ENCODE data around the gene BTRC. TPM values are rescaled to one million over a fixed set of nuclear protein-coding genes. Genes with fewer than 3 reads are reported as not detected.

BTRC gene
- total RNA-seq, 2 experiments from 2014 or later, result 14.4 to 15.5 TPM

DNA sequence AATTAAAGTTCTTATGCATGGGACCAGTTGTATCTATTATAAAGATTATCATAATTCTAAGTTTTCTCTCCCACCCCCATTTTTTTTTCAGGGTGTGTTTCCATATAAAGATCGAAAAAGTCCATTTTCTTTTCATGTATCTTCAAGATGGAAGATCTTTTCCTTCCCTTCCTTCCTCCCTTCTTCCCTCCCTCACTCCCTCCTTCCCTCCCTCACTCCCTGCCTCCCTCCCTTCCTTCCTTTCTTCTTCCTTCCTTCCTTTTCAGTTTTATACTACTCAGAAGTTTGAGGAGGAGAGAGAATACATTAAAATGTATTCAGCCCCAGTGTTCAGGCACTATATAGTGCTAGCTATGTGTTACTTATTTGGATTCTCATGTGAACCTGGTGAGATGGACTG, 136.1 kb downstream of the BTRC start:
- Mint-ChIP-seq H3K4me1 (peaks cover 4% of the 10 kb centered on the region), H3K27me3 (peaks cover 2% of the 10 kb centered on the region), H3K27ac (no peak overlapping the region), H3K9me3 (no peaks in the 10 kb centered on the region), H3K4me3 (no peak overlapping the region), H3K36me3 (ENCODE audit: low read depth) (no peaks in the 10 kb centered on the region)
- POLR2A ChIA-PET, result no interaction called here
- no peak for DNase-seq
- CTCF ChIA-PET, result interaction anchor here (0.7 to 1.3 kb wide), 3 partner anchors 10 to 509 kb away, joined by 3 to 7 read pairs (median 6); no protein-coding TSS in a partner anchor

DNA sequence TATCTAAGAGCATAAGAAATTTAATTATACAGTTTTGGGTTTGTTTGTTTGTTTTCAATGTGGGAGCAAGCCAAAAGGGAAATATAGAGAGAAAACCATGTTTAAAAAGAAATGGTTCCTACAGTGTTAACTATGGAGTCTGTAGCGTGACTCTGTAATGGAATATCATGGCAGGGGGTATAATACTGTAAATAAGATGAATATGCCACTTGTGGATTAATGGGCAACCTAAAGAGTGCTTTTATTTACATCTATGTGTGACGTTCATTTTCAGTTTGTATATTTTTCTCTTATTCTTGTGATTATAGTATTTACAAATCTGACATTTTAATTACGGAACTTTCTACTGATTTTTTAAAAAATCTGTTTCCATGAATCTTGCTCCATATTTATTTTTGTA, 138.2 kb downstream of the BTRC start:
- no peak overlapping the region for H3K4me3 Mint-ChIP-seq

DNA sequence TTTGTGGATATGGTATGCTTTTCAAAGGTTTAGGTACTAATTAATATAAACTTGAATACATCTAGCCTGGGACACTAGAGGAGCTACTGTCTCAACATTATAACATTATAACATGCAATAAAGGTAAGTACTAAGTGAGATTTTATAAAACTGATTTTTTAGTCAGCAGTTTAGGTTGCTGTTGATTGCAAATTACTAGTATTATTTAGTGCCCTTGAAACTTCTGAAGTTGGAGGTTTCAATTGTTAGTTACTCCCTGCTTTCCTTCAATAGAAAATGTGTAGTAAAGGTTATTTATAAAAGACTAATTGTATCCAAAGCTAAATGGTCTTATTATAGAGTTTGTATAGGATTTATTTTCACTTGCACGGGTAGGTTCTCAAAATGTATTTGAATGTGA, 138.8 kb downstream of the BTRC start:
- Mint-ChIP-seq H3K9me3 (no peaks in the 10 kb centered on the region), H3K27me3 (peaks cover 2% of the 10 kb centered on the region), H3K27ac (no peak overlapping the region), H3K36me3 (ENCODE audit: low read depth) (no peaks in the 10 kb centered on the region), H3K4me3 (no peak overlapping the region), H3K4me1 (peaks cover 4% of the 10 kb centered on the region)
- no peak for DNase-seq
- CTCF ChIA-PET, result interaction anchor here (1.2 kb wide), 1 partner anchor 279 kb away, joined by 3 read pairs; no protein-coding TSS in a partner anchor
- POLR2A ChIA-PET, result no interaction called here

More for the DNA sequence above, 138.2 kb downstream of the BTRC start:
- no peak for DNase-seq
- H3K27me3 Mint-ChIP-seq, result peaks cover 2% of the 10 kb centered on the region
- peaks cover 4% of the 10 kb centered on the region for H3K4me1 Mint-ChIP-seq
- POLR2A ChIA-PET, result no interaction called here
- no peaks in the 10 kb centered on the region for H3K9me3 Mint-ChIP-seq
- no peaks in the 10 kb centered on the region for H3K36me3 Mint-ChIP-seq (ENCODE audit: low read depth)
- CTCF ChIA-PET, result interaction anchor here (1.2 kb wide), 1 partner anchor 278 kb away, joined by 3 read pairs; no protein-coding TSS in a partner anchor
- no peak overlapping the region for H3K27ac Mint-ChIP-seq

DNA sequence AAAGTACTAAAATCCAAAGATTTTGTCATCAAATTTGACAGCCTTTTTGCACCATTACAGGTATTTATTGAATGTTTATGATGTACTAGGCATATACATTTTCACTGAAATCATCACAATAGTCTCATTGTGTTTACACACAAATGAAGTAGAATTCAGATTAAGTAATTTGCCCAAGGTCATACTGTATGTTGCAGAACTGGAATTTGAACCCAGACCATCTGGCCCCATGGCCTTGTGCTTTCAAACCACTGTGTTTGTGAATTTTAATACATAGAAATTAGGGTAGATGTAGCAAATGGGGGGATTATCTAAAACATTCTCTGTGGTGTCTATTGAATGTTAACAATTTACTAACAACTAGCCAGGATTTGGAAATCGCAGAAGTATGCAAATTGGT, 139.3 kb downstream of the BTRC start:
- peaks cover under 1% of the 10 kb centered on the region for H3K27me3 Mint-ChIP-seq
- no peak for DNase-seq
- no peak overlapping the region for H3K27ac Mint-ChIP-seq
- H3K4me3 Mint-ChIP-seq, result no peak overlapping the region
- H3K9me3 Mint-ChIP-seq, result no peaks in the 10 kb centered on the region
- H3K4me1 Mint-ChIP-seq, result peaks cover 4% of the 10 kb centered on the region
- POLR2A ChIA-PET, result no interaction called here
- no peaks in the 10 kb centered on the region for H3K36me3 Mint-ChIP-seq (ENCODE audit: low read depth)
- CTCF ChIA-PET, result interaction anchor here (1.2 kb wide), 1 partner anchor 279 kb away, joined by 3 read pairs; no protein-coding TSS in a partner anchor

DNA sequence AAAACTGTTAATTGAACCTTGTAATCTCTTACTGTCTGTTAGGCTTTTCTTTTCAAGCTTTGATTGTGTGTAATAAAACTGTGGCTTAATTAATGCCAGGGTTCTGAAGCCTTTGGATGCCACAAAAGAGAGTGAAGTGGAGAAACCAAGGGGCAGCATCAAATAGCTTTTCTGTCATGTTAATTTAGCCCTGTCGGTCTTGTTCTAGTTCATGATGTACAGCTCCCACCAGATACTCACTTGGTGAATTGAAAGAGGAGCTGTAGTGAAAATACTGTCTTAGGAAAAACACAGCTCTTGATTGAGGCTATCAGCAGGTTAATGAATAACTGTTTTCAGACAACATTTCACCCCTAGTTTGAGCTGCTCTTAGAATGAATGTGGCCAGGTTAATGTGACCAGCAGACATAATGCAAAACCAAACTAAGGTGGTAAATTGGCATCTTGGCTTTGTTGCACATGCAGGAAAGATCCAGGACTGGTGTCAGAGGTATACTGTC, 139.9 kb downstream of the BTRC start:
- no peaks in the 10 kb centered on the region for H3K9me3 Mint-ChIP-seq
- no peak overlapping the region for H3K27ac Mint-ChIP-seq
- POLR2A ChIA-PET, result no interaction called here
- DNase-seq, result no peak
- H3K4me3 Mint-ChIP-seq, result no peak overlapping the region
- no peaks in the 10 kb centered on the region for H3K27me3 Mint-ChIP-seq
- H3K36me3 Mint-ChIP-seq (ENCODE audit: low read depth), result no peaks in the 10 kb centered on the region
- CTCF ChIA-PET, result interaction anchor here (0.8 kb wide), 1 partner anchor 27 kb away, joined by 4 read pairs; no protein-coding TSS in a partner anchor
- peaks cover 4% of the 10 kb centered on the region for H3K4me1 Mint-ChIP-seq

DNA sequence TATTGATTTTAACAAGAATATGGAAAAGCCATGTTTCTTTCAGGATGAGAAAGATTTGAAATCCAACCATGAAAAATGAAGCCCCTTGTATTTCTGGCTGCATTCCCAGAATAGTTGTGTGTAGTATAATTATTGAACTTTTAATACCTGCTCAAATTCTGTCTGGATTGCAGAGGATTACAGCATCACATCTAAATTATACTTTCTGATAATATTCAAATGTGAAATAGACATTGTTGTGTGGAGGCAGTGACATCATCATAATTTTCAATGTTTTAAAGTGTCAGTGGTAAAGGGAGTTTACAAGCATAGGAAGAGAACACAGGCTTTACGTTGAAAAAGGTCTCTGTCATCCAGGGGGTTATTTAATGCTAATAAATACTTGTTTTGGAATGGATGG, 140.7 kb downstream of the BTRC start:
- POLR2A ChIA-PET, result no interaction called here
- CTCF ChIA-PET, result interaction anchor here (0.8 kb wide), 1 partner anchor 28 kb away, joined by 4 read pairs; no protein-coding TSS in a partner anchor

DNA sequence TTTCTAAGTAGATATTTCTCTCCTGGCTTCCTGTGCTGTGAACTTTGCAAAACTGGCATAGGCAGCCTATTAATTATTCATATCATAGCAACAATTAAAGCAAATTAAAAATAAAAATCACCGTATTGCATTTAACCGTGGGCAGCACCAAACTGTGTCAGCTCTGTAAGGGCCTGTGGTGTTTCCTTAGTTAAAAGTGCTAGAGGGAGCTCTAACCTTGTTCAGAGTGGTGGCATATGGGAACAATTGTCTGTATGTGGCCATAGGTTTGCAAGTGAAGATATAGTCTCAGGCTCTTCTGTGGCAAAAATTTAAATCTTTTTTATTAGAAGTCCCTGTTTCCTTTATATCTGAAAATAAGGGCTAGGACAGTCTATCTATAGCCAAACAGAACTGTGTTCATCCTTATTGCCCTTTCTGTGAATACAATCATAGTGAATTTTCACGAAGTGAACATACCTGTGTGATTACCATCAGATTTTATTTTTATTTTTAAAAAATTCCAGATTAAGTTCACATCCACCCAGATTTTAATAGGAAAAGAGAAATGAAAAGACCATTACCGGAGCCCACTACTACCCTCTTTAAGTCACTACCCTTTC, 141.5 kb downstream of the BTRC start:
- no peaks in the 10 kb centered on the region for H3K9me3 Mint-ChIP-seq
- peaks cover 4% of the 10 kb centered on the region for H3K4me1 Mint-ChIP-seq
- DNase-seq, result no peak
- H3K27ac Mint-ChIP-seq, result no peak overlapping the region
- H3K27me3 Mint-ChIP-seq, result no peaks in the 10 kb centered on the region
- ChIA-PET POLR2A (no interaction called here), CTCF (no interaction called here)
- H3K36me3 Mint-ChIP-seq (ENCODE audit: low read depth), result no peaks in the 10 kb centered on the region
- no peak overlapping the region for H3K4me3 Mint-ChIP-seq

More for the DNA sequence above, 140.7 kb downstream of the BTRC start:
- H3K27ac Mint-ChIP-seq, result no peak overlapping the region
- H3K4me1 Mint-ChIP-seq, result peaks cover 4% of the 10 kb centered on the region
- H3K4me3 Mint-ChIP-seq, result no peak overlapping the region
- no peaks in the 10 kb centered on the region for H3K9me3 Mint-ChIP-seq
- no peaks in the 10 kb centered on the region for H3K27me3 Mint-ChIP-seq
- H3K36me3 Mint-ChIP-seq (ENCODE audit: low read depth), result no peaks in the 10 kb centered on the region
- DNase-seq, result no peak

DNA sequence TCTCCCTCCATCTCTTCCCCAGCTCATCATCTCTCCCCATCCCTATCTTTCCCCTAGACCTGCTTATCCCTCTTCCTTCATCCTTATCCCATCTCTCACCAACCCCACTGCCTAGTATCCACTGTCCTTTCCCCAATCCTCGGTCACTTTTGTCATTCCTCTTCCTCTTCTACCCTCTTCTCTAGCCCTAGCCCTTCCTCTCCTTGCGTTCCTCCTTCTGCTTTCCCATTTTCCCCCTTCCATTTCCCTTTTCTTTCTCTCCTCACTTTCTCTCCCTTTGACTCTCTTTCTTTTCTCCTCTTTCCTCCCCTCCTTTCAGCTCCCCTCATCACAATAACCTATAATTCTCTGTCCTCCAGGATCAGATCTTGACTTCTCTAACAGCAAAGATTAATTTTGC, 150.5 kb downstream of the BTRC start:
- no peaks in the 10 kb centered on the region for H3K36me3 Mint-ChIP-seq (ENCODE audit: low read depth)
- no peak overlapping the region for H3K27ac Mint-ChIP-seq
- peaks cover 4% of the 10 kb centered on the region for H3K27me3 Mint-ChIP-seq
- ChIA-PET POLR2A (no interaction called here), CTCF (interaction anchor here (0.6 to 1.3 kb wide), 2 partner anchors 38 to 137 kb away, joined by 3 read pairs; no protein-coding TSS in a partner anchor)
- no peak overlapping the region for H3K4me3 Mint-ChIP-seq
- H3K9me3 Mint-ChIP-seq, result no peaks in the 10 kb centered on the region
- no peaks in the 10 kb centered on the region for H3K4me1 Mint-ChIP-seq
- no peak for DNase-seq

DNA sequence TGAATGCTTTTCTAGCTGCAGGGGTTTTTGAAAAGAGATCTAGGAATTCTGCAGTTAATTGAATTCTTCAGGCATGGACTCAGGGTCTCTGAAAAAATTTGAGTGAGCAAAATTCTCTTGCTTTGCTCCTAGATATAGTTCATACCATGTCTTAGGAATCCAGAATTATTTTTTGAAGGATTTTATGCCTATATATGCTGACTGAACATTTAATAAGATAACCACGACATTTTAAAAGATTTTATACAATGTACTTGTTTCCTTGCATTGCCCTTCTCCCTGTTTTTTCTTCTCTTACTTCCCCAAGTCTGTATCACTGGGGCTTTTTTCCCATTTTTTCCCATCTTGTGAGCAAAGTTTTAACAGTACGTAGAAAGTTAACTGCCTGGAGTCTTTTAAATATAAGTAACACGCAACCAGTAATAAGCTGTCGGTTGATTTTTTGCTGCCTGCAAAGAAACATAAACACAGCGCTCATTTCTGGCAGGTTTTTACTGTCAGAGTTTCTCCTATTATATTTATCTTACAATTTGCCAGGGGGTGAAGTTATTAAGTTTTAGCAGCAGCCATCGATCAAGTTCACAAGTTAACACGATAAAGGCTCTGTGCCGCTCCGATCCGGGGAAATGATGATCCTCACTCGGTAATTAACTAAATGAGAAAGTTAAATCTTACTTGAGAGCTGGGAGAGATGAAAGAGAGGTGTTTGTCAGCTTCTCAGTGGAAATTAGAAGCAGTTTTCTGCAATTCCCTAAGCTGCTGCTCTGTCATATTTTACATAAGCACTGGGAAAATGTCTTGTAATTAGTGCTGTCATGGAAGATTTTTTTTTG, 153.1 kb downstream of the BTRC start:
- H3K27me3 Mint-ChIP-seq, result peaks cover 4% of the 10 kb centered on the region
- ChIA-PET POLR2A (no interaction called here), CTCF (interaction anchor here (0.5 to 2.1 kb wide), 4 partner anchors 40 to 1396 kb away, joined by 3 to 7 read pairs (median 4); no protein-coding TSS in a partner anchor)
- DNase-seq, result no peak
- no peak overlapping the region for H3K27ac Mint-ChIP-seq
- no peaks in the 10 kb centered on the region for H3K9me3 Mint-ChIP-seq
- no peaks in the 10 kb centered on the region for H3K36me3 Mint-ChIP-seq (ENCODE audit: low read depth)
- H3K4me1 Mint-ChIP-seq, result no peaks in the 10 kb centered on the region
- H3K4me3 Mint-ChIP-seq, result no peak overlapping the region

DNA sequence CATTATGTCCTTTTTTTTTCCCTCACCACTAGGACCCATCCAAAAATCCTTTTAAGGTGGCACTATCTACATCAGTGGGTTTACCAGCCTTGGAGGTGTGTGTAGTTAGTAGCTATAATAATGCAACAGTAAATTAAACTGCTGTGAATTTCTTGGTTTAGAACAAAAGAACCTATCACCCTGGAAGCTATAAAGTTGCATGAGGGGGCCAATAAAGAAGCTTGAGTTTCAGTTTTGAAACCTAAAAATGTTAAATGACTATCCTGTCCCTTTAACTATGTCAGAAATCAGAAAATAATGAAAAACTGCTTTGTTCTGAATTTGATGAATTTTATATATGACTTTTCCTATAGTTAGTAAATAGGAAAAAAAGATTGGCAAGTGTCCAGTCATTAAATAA, 153.9 kb downstream of the BTRC start:
- CTCF ChIA-PET, result interaction anchor here (1.2 to 2.1 kb wide), 2 partner anchors 41 to 47 kb away, joined by 4 to 7 read pairs; no protein-coding TSS in a partner anchor
- POLR2A ChIA-PET, result no interaction called here
- no peaks in the 10 kb centered on the region for H3K4me1 Mint-ChIP-seq
- peaks cover 4% of the 10 kb centered on the region for H3K27me3 Mint-ChIP-seq
- H3K9me3 Mint-ChIP-seq, result no peaks in the 10 kb centered on the region
- no peak for DNase-seq
- no peak overlapping the region for H3K4me3 Mint-ChIP-seq
- no peaks in the 10 kb centered on the region for H3K36me3 Mint-ChIP-seq (ENCODE audit: low read depth)
- no peak overlapping the region for H3K27ac Mint-ChIP-seq

DNA sequence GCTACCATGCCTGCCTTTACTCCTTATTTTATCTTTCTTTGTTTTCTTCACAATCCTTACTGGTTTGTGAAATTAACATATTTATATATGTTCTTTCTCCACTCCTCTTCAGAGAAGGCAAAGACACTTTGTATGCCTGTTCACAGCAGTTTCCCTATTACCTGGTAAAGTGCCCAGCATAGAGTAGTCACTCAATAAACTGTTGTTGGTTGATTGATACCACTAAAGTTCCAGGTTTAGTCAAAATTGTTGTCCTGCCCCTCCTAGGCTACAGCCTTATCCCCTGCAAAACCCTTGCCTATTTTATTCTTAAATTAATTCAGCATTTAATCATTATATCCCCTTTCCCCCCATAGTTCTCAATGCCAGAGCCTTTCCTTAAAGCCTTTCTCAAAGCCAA, 158.0 kb downstream of the BTRC start:
- CTCF ChIA-PET, result no interaction called here
- no peaks in the 10 kb centered on the region for H3K27me3 Mint-ChIP-seq
- H3K9me3 Mint-ChIP-seq, result no peaks in the 10 kb centered on the region
- no peaks in the 10 kb centered on the region for H3K4me1 Mint-ChIP-seq
- no peak for DNase-seq
- POLR2A ChIA-PET, result no interaction called here
- H3K36me3 Mint-ChIP-seq (ENCODE audit: low read depth), result no peaks in the 10 kb centered on the region
- no peak overlapping the region for H3K4me3 Mint-ChIP-seq
- no peak overlapping the region for H3K27ac Mint-ChIP-seq

DNA sequence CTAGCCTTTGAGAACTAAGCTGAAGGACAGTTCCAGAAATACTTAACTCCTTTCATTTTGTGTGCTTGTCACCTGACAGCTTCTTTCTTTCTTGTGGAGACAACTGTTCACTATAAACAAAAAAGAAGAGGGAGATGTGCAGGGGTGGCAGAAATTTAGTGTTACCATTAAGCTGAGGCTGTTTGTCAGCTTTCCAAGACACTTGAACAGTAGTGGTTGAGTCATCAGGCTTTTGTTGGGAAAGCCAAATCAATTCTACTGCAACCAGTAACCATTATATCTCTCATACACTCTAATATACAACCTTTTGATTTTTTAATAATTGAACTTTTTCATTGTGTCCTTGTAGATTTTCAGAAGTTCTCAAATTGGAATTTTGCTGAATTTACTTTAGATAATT, 158.8 kb downstream of the BTRC start:
- Mint-ChIP-seq H3K4me1 (no peaks in the 10 kb centered on the region), H3K9me3 (no peaks in the 10 kb centered on the region), H3K27me3 (no peaks in the 10 kb centered on the region), H3K4me3 (no peak overlapping the region), H3K36me3 (ENCODE audit: low read depth) (no peaks in the 10 kb centered on the region), H3K27ac (no peak overlapping the region)
- ChIA-PET CTCF (no interaction called here), POLR2A (no interaction called here)
- DNase-seq, result no peak

DNA sequence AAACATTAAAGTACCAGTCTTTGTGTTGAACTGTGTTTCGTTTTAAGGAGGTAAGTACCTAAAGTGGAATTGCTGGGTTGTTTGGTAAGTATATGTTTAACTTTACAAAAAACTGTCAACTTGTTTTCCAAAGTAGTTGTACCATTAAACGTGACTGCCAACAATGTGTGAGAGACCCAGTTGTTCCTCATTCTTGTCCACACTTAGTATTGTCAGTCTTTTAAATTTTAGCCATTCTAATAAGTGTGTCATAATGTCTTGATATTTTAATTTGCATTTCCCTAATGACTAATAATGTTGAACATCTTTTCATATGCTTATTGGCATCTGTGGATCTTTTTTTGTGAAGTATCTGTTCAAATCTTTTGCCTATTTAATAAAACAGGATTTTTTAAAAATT, 159.8 kb downstream of the BTRC start:
- Mint-ChIP-seq H3K9me3 (no peaks in the 10 kb centered on the region), H3K27ac (no peak overlapping the region), H3K4me3 (no peak overlapping the region), H3K4me1 (no peaks in the 10 kb centered on the region), H3K36me3 (ENCODE audit: low read depth) (no peaks in the 10 kb centered on the region), H3K27me3 (no peaks in the 10 kb centered on the region)
- no peak for DNase-seq
- ChIA-PET POLR2A (no interaction called here), CTCF (interaction anchor here (0.7 kb wide), 1 partner anchor 43 kb away, joined by 3 read pairs; no protein-coding TSS in a partner anchor)

All from activated CD4-positive, alpha-beta memory T cell treated with anti-CD3 and anti-CD28 coated beads, Interleukin-2, amount 10 ng/mL, durations not matched to agents 7 days and 5 days (primary cell).